Lower leg skin (tissue), 3 donors: ENCODE results near the gene PATJ.

Experiments used
- CTCF ChIP-seq, 3 donors: fragments of 450-650 bp; IDR thresholded peaks; one replicate each; pipeline ENCODE4 v1.5.1; 2016; ENCODE audit warnings: antibody characterized with exemption in 3 of 3, mild to moderate bottlenecking in 3 of 3, moderate library complexity in 2 of 3
- POLR2A ChIP-seq, 2 donors: fragments of 450-650 bp; IDR thresholded peaks; one replicate each; pipeline ENCODE4 v1.6.1; 2016 to 2017; ENCODE audit warnings: antibody characterized with exemption in 2 of 2, mild to moderate bottlenecking in 1 of 2, moderate library complexity in 1 of 2

DNA sequence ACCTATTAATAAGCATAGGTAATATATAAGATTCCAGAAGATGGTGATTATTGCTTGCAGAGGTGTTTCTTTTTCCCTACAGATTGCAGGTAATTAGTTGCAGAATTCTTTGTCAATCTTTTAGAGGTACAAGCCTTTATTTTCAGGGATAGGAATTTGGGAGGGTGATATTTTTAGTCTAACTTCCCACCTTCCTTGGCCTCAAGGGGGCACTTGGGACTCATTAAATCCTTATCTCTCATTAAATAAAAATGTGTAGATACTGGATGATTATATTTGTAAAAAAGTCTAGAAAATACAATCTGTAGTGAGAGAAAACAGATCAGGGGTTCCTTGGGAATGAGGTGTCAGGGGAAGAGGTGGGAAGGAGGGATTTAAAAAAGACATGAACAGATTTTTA, 179.2 kb downstream of the PATJ start:
- TF ChIP-seq CTCF (IDR thresholded peaks at IDR 0.05) (no peak), POLR2A (IDR thresholded peaks at IDR 0.05) (no peak)
